H9 (cell line): Measurements from ENCODE around the gene CCDC38. TPM values are rescaled to one million over a fixed set of nuclear protein-coding genes. Genes with fewer than 3 reads are reported as not detected.

Source experiments
- DNase-seq: peaks from one replicate; pipeline ENCODE4 v3.0.0-alpha.2; 2017
- H2AFZ ChIP-seq: one replicate; pipeline ENCODE4 v1.6.1; 2013; ENCODE audit warnings: mild to moderate bottlenecking, low read length, control low read depth, moderate library complexity
- H2AK5ac ChIP-seq: 2 replicates; pipeline ENCODE4 v1.6.1; 2013; ENCODE audit warnings: low read length, control low read depth, mixed read lengths; ENCODE audit not compliant: insufficient read length
- H2BK120ac ChIP-seq: one replicate; pipeline ENCODE4 v1.6.1; 2013; ENCODE audit warnings: low read depth, mild to moderate bottlenecking, low read length, control low read depth, inconsistent platforms; ENCODE audit not compliant: poor library complexity, severe bottlenecking
- H2BK12ac ChIP-seq: 2 replicates; pipeline ENCODE4 v1.6.1; 2013; ENCODE audit warnings: low read length, control low read depth, mixed read lengths, low read depth; ENCODE audit not compliant: insufficient read length
- H2BK15ac ChIP-seq: 2 replicates; pipeline ENCODE4 v1.6.1; 2013; ENCODE audit warnings: low read depth, low read length, control low read depth
- H2BK20ac ChIP-seq: one replicate; pipeline ENCODE4 v1.6.1; 2013; ENCODE audit warnings: low read depth, mild to moderate bottlenecking, low read length, control low read depth, inconsistent platforms; ENCODE audit not compliant: poor library complexity, severe bottlenecking
- H2BK5ac ChIP-seq: 2 replicates; pipeline ENCODE4 v1.6.1; 2013; ENCODE audit warnings: low read length, control low read depth, mixed read lengths; ENCODE audit not compliant: insufficient read length
- H3K14ac ChIP-seq: 2 replicates; pipeline ENCODE4 v1.6.1; 2013; ENCODE audit warnings: low read length, control low read depth; ENCODE audit not compliant: insufficient read depth
- H3K18ac ChIP-seq: 2 replicates; pipeline ENCODE4 v1.6.1; 2013; ENCODE audit warnings: low read depth, mild to moderate bottlenecking, mixed read lengths, low read length, control low read depth; ENCODE audit not compliant: insufficient read length
- H3K23ac ChIP-seq: 2 replicates; pipeline ENCODE4 v1.6.1; 2013; ENCODE audit warnings: low read length, control low read depth, mixed read lengths, low read depth; ENCODE audit not compliant: insufficient read length
- H3K23me2 ChIP-seq: 2 replicates; pipeline ENCODE4 v1.6.1; 2013; ENCODE audit warnings: low read depth, mild to moderate bottlenecking, mixed read lengths, low read length, control low read depth; ENCODE audit not compliant: insufficient read length, poor library complexity, severe bottlenecking
- H3K27ac ChIP-seq: 2 replicates; pipeline ENCODE4 v1.5.1; 2013; ENCODE audit warnings: low read length, control low read depth, mixed read lengths, low read depth; ENCODE audit not compliant: insufficient read length
- H3K27me3 ChIP-seq: 2 replicates; pipeline ENCODE4 v1.6.1; 2013; ENCODE audit warnings: low read length, control low read depth, inconsistent platforms; ENCODE audit not compliant: insufficient read depth
- H3K4ac ChIP-seq: 2 replicates; pipeline ENCODE4 v1.6.1; 2013; ENCODE audit warnings: low read depth, mild to moderate bottlenecking, control low read depth, inconsistent platforms, low read length, moderate library complexity
- H3K4me1 ChIP-seq: 2 replicates; pipeline ENCODE4 v1.6.1; 2013; ENCODE audit warnings: low read length, control low read depth, inconsistent platforms; ENCODE audit not compliant: insufficient read depth
- H3K4me2 ChIP-seq: 2 replicates; pipeline ENCODE4 v1.6.1; 2013; ENCODE audit warnings: low read length, control low read depth, mixed read lengths; ENCODE audit not compliant: insufficient read length, insufficient read depth
- H3K56ac ChIP-seq: 2 replicates; pipeline ENCODE4 v1.6.1; 2013; ENCODE audit warnings: low read depth, mild to moderate bottlenecking, mixed read lengths, low read length, control low read depth; ENCODE audit not compliant: insufficient read length
- H3K79me1 ChIP-seq: 2 replicates; pipeline ENCODE4 v1.6.1; 2013; ENCODE audit warnings: low read depth, mild to moderate bottlenecking, moderate library complexity, low read length, control low read depth, inconsistent platforms; ENCODE audit not compliant: insufficient read depth, poor library complexity, severe bottlenecking
- H3K79me2 ChIP-seq: 2 replicates; pipeline ENCODE4 v1.6.1; 2013; ENCODE audit warnings: low read length, control low read depth, inconsistent platforms; ENCODE audit not compliant: insufficient read depth
- H3K9ac ChIP-seq: 2 replicates; pipeline ENCODE4 v1.6.1; 2013; ENCODE audit warnings: low read length, control low read depth, mixed read lengths; ENCODE audit not compliant: insufficient read length; ENCODE audit errors: extremely low read depth
- H3K9me3 ChIP-seq: one replicate; pipeline ENCODE4 v1.6.1; 2013; ENCODE audit warnings: low read depth, low read length, inconsistent platforms; ENCODE audit not compliant: control insufficient read depth
- H3T11ph ChIP-seq: one replicate; pipeline ENCODE4 v1.6.1; 2013; ENCODE audit warnings: mild to moderate bottlenecking, low read length, control low read depth, inconsistent platforms
- H4K20me1 ChIP-seq: one replicate; pipeline ENCODE4 v1.6.1; 2013; ENCODE audit not compliant: control insufficient read depth, insufficient read length, insufficient read depth
- H4K5ac ChIP-seq: 2 replicates; pipeline ENCODE4 v1.6.1; 2013; ENCODE audit warnings: low read depth, mild to moderate bottlenecking, mixed read lengths, low read length, control low read depth; ENCODE audit not compliant: insufficient read length
- H4K8ac ChIP-seq: replicated peaks from 2 replicates; pipeline ENCODE4 v1.6.1; 2013; ENCODE audit warnings: low read length, control low read depth, mixed read lengths, low read depth; ENCODE audit not compliant: insufficient read length
- H4K91ac ChIP-seq: 2 replicates; pipeline ENCODE4 v1.6.1; 2013; ENCODE audit warnings: low read depth, mild to moderate bottlenecking, moderate library complexity, mixed read lengths, low read length, control low read depth; ENCODE audit not compliant: insufficient read length
- H3K27ac Mint-ChIP-seq, 3 experiments: 2 replicates in 2 of 3; 3 replicates in 1 of 3; pipeline ENCODE4 v1.8.0; 2020 to 2021; ENCODE audit warnings: mixed read lengths in 3 of 3, mild to moderate bottlenecking in 1 of 3, moderate library complexity in 1 of 3
- H3K27me3 Mint-ChIP-seq: 2 replicates; pipeline ENCODE4 v1.8.0; 2021; ENCODE audit warnings: low read depth, mild to moderate bottlenecking, moderate library complexity, mixed read lengths
- H3K36me3 Mint-ChIP-seq, 3 experiments: 2 replicates in 2 of 3; 3 replicates in 1 of 3; pipeline ENCODE4 v1.8.0; 2020 to 2021; ENCODE audit warnings: low read depth in 3 of 3, mixed read lengths in 3 of 3; ENCODE audit not compliant: insufficient read depth in 1 of 3
- H3K4me1 Mint-ChIP-seq, 2 experiments: 2 replicates each; pipeline ENCODE4 v1.8.0; 2020; ENCODE audit warnings: mixed read lengths in 2 of 2
- H3K4me3 Mint-ChIP-seq, 2 experiments: 2 replicates in 1 of 2; 3 replicates in 1 of 2; pipeline ENCODE4 v1.8.0; 2020 to 2021; ENCODE audit warnings: mild to moderate bottlenecking in 2 of 2, mixed read lengths in 2 of 2, moderate library complexity in 1 of 2
- H3K9me3 Mint-ChIP-seq, 2 experiments: 2 replicates in 1 of 2; 3 replicates in 1 of 2; pipeline ENCODE4 v1.8.0; 2020; ENCODE audit warnings: mild to moderate bottlenecking in 2 of 2, mixed read lengths in 2 of 2, moderate library complexity in 1 of 2
- CTCF ChIP-seq: fragments of 200-600 bp; sonication (generic); conservative IDR thresholded peaks from 3 replicates; pipeline ENCODE4 v1.8.0; 2021; ENCODE audit warnings: antibody characterized with exemption, mild to moderate bottlenecking
- WGBS: extraction: QIAGEN DNeasy Blood & Tissue Kit; methylation state at CpG from one replicate; pipeline ENCODE4 v1.1.7; 2013; ENCODE audit warnings: missing lambda C conversion rate, low lambda C conversion rate, mixed read lengths; ENCODE audit not compliant: insufficient read length; ENCODE audit errors: extremely low coverage; 5-methylcytosine and 5-hydroxymethylcytosine counted together
- total RNA-seq: library from RNA; stranded (reverse); gene quantifications from 2 replicates; pipeline ENCODE4 v1.2.1, GENCODE V29; 2021

The CCDC38 gene
- total RNA-seq, 1 experiment from 2014 or later: not detected

GRCh38 chr12:95918194-95918993 lies 24.0 kb downstream of the CCDC38 start:
- no peak overlapping the region for H3K9ac ChIP-seq
- no peak overlapping the region for H3K27ac ChIP-seq
- H3K4ac ChIP-seq: no peak overlapping the region
- H2BK5ac ChIP-seq: no peak overlapping the region
- no peak overlapping the region for H3K4me2 ChIP-seq
- no peak overlapping the region for H3T11ph ChIP-seq
- Mint-ChIP-seq H3K9me3 (peaks cover 0 to 3% of the 10 kb centered on the region in 2 experiments; a peak in 1 of 5 replicates), H3K4me3 (no peak overlapping the region), H3K27ac (no peak overlapping the region), H3K4me1 (no peaks in the 10 kb centered on the region), H3K36me3 (no peaks in the 10 kb centered on the region; a peak in 1 of 7 replicates), H3K27me3 (peaks cover 2% of the 10 kb centered on the region)
- H2BK12ac ChIP-seq: no peak overlapping the region
- H2AFZ ChIP-seq: no peak overlapping the region
- H3K4me1 ChIP-seq: no peaks in the 10 kb centered on the region
- no peak overlapping the region for H3K56ac ChIP-seq
- no peak overlapping the region for H4K5ac ChIP-seq
- H3K79me1 ChIP-seq: no peaks in the 10 kb centered on the region
- no peaks in the 10 kb centered on the region for H3K23me2 ChIP-seq
- no peak overlapping the region for H4K8ac ChIP-seq
- no CpG with 5 or more reads among the region's 7 CpGs for WGBS
- no peaks in the 10 kb centered on the region for H4K20me1 ChIP-seq
- H3K79me2 ChIP-seq: no peaks in the 10 kb centered on the region
- H2AK5ac ChIP-seq: no peak overlapping the region
- H3K23ac ChIP-seq: no peak overlapping the region
- no peak overlapping the region for H3K14ac ChIP-seq
- H3K27me3 ChIP-seq: no peaks in the 10 kb centered on the region
- H3K18ac ChIP-seq: no peak overlapping the region
- H2BK15ac ChIP-seq: no peak overlapping the region
- H2BK20ac ChIP-seq: no peak overlapping the region
- TF ChIP-seq CTCF: peak; percentile 92
- H3K9me3 ChIP-seq: no peaks in the 10 kb centered on the region
- DNase-seq: peak; percentile 71
- no peak overlapping the region for H4K91ac ChIP-seq
- no peak overlapping the region for H2BK120ac ChIP-seq
